ENCODE results near the gene ANKRD39.
A peak's percentile ranks its signal among the peaks of the same experiment; 100 is the strongest.
"Not testable (repeated sequence)": the region's sequence is repeated elsewhere in the genome, so short reads cannot be mapped to it uniquely, and the experiment has no call there.

Gene ANKRD39

GRCh38 chr2:96895746-96896651 lies 38.2 kb upstream of the ANKRD39 start:
- Histone ChIP-seq H3K4me1 (ENCODE audit: control insufficient read depth in 2 of 2, insufficient read depth in 2 of 2, low read length in 2 of 2) (peaks cover 21 to 25% of the 10 kb centered on the region in 2 donors), H3K4me3 (ENCODE audit: low read length in 2 of 2) (no peak overlapping the region), H3K9ac (ENCODE audit: low read depth in 1 of 2, low read length in 2 of 2) (no peak overlapping the region), H3K27me3 (ENCODE audit: control insufficient read depth in 2 of 2, insufficient read depth in 2 of 2, low read length in 2 of 2) (no peaks in the 10 kb centered on the region), H3K36me3 (ENCODE audit: control insufficient read depth in 2 of 2, insufficient read depth in 2 of 2, low read length in 2 of 2) (no peaks in the 10 kb centered on the region), H3K9me3 (ENCODE audit: control insufficient read depth in 2 of 2, low read length in 2 of 2) (no peaks in the 10 kb centered on the region), H3K27ac (ENCODE audit: low read depth in 2 of 2, low read length in 2 of 2) (peak overlapping the region in 1 of 2 donors; percentile 23)

- Histone ChIP-seq H3K27ac (ENCODE audit: low read depth in 2 of 2, low read length in 2 of 2) (no peak overlapping the region), H3K27me3 (ENCODE audit: control insufficient read depth in 2 of 2, insufficient read depth in 2 of 2, low read length in 2 of 2) (no peaks in the 10 kb centered on the region), H3K36me3 (ENCODE audit: control insufficient read depth in 2 of 2, insufficient read depth in 2 of 2, low read length in 2 of 2) (no peaks in the 10 kb centered on the region), H3K4me1 (ENCODE audit: control insufficient read depth in 2 of 2, insufficient read depth in 2 of 2, low read length in 2 of 2) (peaks cover 21 to 25% of the 10 kb centered on the region in 2 donors), H3K4me3 (ENCODE audit: low read length in 2 of 2) (no peak overlapping the region), H3K9ac (ENCODE audit: low read depth in 1 of 2, low read length in 2 of 2) (no peak overlapping the region), H3K9me3 (ENCODE audit: control insufficient read depth in 2 of 2, low read length in 2 of 2) (no peaks in the 10 kb centered on the region)
Measured at GRCh38 chr2:96895032-96895745, 37.4 kb upstream of the ANKRD39 start.

- Histone ChIP-seq H3K27me3 (ENCODE audit: control insufficient read depth in 2 of 2, insufficient read depth in 2 of 2, low read length in 2 of 2) (no peaks in the 10 kb centered on the region), H3K9ac (ENCODE audit: low read depth in 1 of 2, low read length in 2 of 2) (no peak overlapping the region), H3K36me3 (ENCODE audit: control insufficient read depth in 2 of 2, insufficient read depth in 2 of 2, low read length in 2 of 2) (no peaks in the 10 kb centered on the region), H3K27ac (ENCODE audit: low read depth in 2 of 2, low read length in 2 of 2) (no peak overlapping the region), H3K9me3 (ENCODE audit: control insufficient read depth in 2 of 2, low read length in 2 of 2) (no peaks in the 10 kb centered on the region), H3K4me3 (ENCODE audit: low read length in 2 of 2) (no peak overlapping the region), H3K4me1 (ENCODE audit: control insufficient read depth in 2 of 2, insufficient read depth in 2 of 2, low read length in 2 of 2) (peaks cover 21 to 25% of the 10 kb centered on the region in 2 donors)
Measured at GRCh38 chr2:96894151-96894531, 36.3 kb upstream of the ANKRD39 start.

- H3K9ac ChIP-seq (ENCODE audit: low read depth in 1 of 2, low read length in 2 of 2): no peak overlapping the region
- H3K36me3 ChIP-seq (ENCODE audit: control insufficient read depth in 2 of 2, insufficient read depth in 2 of 2, low read length in 2 of 2): no peaks in the 10 kb centered on the region
- H3K4me3 ChIP-seq (ENCODE audit: low read length in 2 of 2): no peak overlapping the region
- no peaks in the 10 kb centered on the region for H3K27me3 ChIP-seq (ENCODE audit: control insufficient read depth in 2 of 2, insufficient read depth in 2 of 2, low read length in 2 of 2)
- no peaks in the 10 kb centered on the region for H3K9me3 ChIP-seq (ENCODE audit: control insufficient read depth in 2 of 2, low read length in 2 of 2)
- H3K4me1 ChIP-seq (ENCODE audit: control insufficient read depth in 2 of 2, insufficient read depth in 2 of 2, low read length in 2 of 2): peaks cover 26 to 31% of the 10 kb centered on the region in 2 donors
- no peak overlapping the region for H3K27ac ChIP-seq (ENCODE audit: low read depth in 2 of 2, low read length in 2 of 2)
Measured at GRCh38 chr2:96893289-96894150, 35.7 kb upstream of the ANKRD39 start.

- no peaks in the 10 kb centered on the region for H3K9me3 ChIP-seq (ENCODE audit: control insufficient read depth in 2 of 2, low read length in 2 of 2)
- H3K36me3 ChIP-seq (ENCODE audit: control insufficient read depth in 2 of 2, insufficient read depth in 2 of 2, low read length in 2 of 2): no peaks in the 10 kb centered on the region
- no peak overlapping the region for H3K4me3 ChIP-seq (ENCODE audit: low read length in 2 of 2)
- peaks cover 39 to 46% of the 10 kb centered on the region in 2 donors for H3K4me1 ChIP-seq (ENCODE audit: control insufficient read depth in 2 of 2, insufficient read depth in 2 of 2, low read length in 2 of 2)
- no peaks in the 10 kb centered on the region for H3K27me3 ChIP-seq (ENCODE audit: control insufficient read depth in 2 of 2, insufficient read depth in 2 of 2, low read length in 2 of 2)
- H3K9ac ChIP-seq (ENCODE audit: low read depth in 1 of 2, low read length in 2 of 2): no peak overlapping the region
- H3K27ac ChIP-seq (ENCODE audit: low read depth in 2 of 2, low read length in 2 of 2): peak overlapping the region in 1 of 2 donors; percentile 43
Measured at GRCh38 chr2:96891591-96892333, 33.9 kb upstream of the ANKRD39 start.

GRCh38 chr2:96890726-96891385 lies 33.0 kb upstream of the ANKRD39 start:
- H3K36me3 ChIP-seq (ENCODE audit: control insufficient read depth in 2 of 2, insufficient read depth in 2 of 2, low read length in 2 of 2): no peaks in the 10 kb centered on the region
- no peaks in the 10 kb centered on the region for H3K27me3 ChIP-seq (ENCODE audit: control insufficient read depth in 2 of 2, insufficient read depth in 2 of 2, low read length in 2 of 2)
- H3K4me1 ChIP-seq (ENCODE audit: control insufficient read depth in 2 of 2, insufficient read depth in 2 of 2, low read length in 2 of 2): peaks cover 31 to 38% of the 10 kb centered on the region in 2 donors
- H3K4me3 ChIP-seq (ENCODE audit: low read length in 2 of 2): no peak overlapping the region
- H3K27ac ChIP-seq (ENCODE audit: low read depth in 2 of 2, low read length in 2 of 2): peak overlapping the region in 1 of 2 donors; percentile 43
- peak overlapping the region in 1 of 2 donors; percentile 24 for H3K9ac ChIP-seq (ENCODE audit: low read depth in 1 of 2, low read length in 2 of 2)
- H3K9me3 ChIP-seq (ENCODE audit: control insufficient read depth in 2 of 2, low read length in 2 of 2): no peaks in the 10 kb centered on the region

GRCh38 chr2:96890252-96890651 lies 32.4 kb upstream of the ANKRD39 start:
- no peaks in the 10 kb centered on the region for H3K27me3 ChIP-seq (ENCODE audit: control insufficient read depth in 2 of 2, insufficient read depth in 2 of 2, low read length in 2 of 2)
- no peak overlapping the region for H3K27ac ChIP-seq (ENCODE audit: low read depth in 2 of 2, low read length in 2 of 2)
- peaks cover 26 to 32% of the 10 kb centered on the region in 2 donors for H3K4me1 ChIP-seq (ENCODE audit: control insufficient read depth in 2 of 2, insufficient read depth in 2 of 2, low read length in 2 of 2)
- H3K36me3 ChIP-seq (ENCODE audit: control insufficient read depth in 2 of 2, insufficient read depth in 2 of 2, low read length in 2 of 2): no peaks in the 10 kb centered on the region
- H3K4me3 ChIP-seq (ENCODE audit: low read length in 2 of 2): no peak overlapping the region
- H3K9me3 ChIP-seq (ENCODE audit: control insufficient read depth in 2 of 2, low read length in 2 of 2): no peaks in the 10 kb centered on the region
- no peak overlapping the region for H3K9ac ChIP-seq (ENCODE audit: low read depth in 1 of 2, low read length in 2 of 2)

- not testable (repeated sequence) for H3K4me3 ChIP-seq (ENCODE audit: low read length in 2 of 2); H3K36me3 ChIP-seq (ENCODE audit: control insufficient read depth in 2 of 2, insufficient read depth in 2 of 2, low read length in 2 of 2); H3K27ac ChIP-seq (ENCODE audit: low read depth in 2 of 2, low read length in 2 of 2); H3K27me3 ChIP-seq (ENCODE audit: control insufficient read depth in 2 of 2, insufficient read depth in 2 of 2, low read length in 2 of 2); H3K9me3 ChIP-seq (ENCODE audit: control insufficient read depth in 2 of 2, low read length in 2 of 2); H3K9ac ChIP-seq (ENCODE audit: low read depth in 1 of 2, low read length in 2 of 2)
- peaks cover 26 to 28% of the 10 kb centered on the region in 2 donors for H3K4me1 ChIP-seq (ENCODE audit: control insufficient read depth in 2 of 2, insufficient read depth in 2 of 2, low read length in 2 of 2)
Measured at GRCh38 chr2:96889502-96889901, 31.7 kb upstream of the ANKRD39 start.
